Measurements from ENCODE around the gene TMEM273. TPM values are rescaled to one million over a fixed set of nuclear protein-coding genes. Genes with fewer than 3 reads are reported as not detected.

TMEM273 gene
- total RNA-seq, 1 donor from 2014 or later = not detected

DNA sequence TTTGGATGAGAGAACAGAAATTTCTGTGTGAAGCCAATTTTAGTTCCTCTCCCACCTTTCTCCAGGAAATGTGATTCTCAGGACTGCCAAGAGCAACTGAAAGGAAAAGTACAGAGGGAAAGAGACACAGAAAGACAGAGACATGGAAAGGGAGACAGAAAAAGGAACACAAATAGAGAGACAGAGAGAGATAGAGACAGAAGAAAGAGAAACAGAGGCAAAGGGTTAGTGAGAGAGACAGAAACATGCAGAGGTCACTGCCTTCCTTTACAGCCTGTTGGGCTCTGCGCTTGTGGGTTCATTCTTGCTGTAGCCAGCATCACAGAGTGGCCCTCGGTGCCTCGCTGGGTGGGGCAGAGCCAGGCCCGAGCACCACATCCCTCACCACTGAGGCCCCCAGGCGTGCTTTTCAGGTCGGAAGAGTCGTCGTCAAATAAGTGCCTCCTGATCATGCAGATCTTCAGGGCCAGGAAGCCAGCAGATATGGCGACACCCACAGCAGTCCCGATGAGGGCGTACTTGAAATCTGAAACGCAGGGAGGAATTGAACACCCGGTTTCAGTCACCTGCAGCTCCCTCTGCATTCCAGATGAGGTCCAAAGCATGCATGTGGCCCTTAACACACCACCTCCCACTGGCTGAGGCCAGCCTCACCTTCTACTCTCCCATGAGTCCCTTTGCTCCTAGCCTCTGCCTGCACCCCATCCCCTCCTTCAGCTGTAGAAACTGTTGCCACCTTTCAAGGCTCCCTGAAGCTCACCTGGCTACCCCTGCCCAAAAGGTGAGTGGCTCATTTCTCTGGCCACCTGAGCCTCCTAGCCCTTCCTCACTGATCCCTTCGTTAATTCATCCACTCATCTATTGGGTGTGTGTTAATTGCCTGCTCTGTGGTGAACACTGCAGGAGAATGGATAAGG, 21.4 kb downstream of the TMEM273 start:
- DNase-seq (ENCODE audit: low read depth) = no peak
- TF ChIP-seq, protein P1, sequence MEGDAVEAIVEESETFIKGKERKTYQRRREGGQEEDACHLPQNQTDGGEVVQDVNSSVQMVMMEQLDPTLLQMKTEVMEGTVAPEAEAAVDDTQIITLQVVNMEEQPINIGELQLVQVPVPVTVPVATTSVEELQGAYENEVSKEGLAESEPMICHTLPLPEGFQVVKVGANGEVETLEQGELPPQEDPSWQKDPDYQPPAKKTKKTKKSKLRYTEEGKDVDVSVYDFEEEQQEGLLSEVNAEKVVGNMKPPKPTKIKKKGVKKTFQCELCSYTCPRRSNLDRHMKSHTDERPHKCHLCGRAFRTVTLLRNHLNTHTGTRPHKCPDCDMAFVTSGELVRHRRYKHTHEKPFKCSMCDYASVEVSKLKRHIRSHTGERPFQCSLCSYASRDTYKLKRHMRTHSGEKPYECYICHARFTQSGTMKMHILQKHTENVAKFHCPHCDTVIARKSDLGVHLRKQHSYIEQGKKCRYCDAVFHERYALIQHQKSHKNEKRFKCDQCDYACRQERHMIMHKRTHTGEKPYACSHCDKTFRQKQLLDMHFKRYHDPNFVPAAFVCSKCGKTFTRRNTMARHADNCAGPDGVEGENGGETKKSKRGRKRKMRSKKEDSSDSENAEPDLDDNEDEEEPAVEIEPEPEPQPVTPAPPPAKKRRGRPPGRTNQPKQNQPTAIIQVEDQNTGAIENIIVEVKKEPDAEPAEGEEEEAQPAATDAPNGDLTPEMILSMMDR (IDR thresholded peaks at IDR 0.05; ENCODE audit: insufficient read depth, low read length, severe bottlenecking) = no peak

DNA sequence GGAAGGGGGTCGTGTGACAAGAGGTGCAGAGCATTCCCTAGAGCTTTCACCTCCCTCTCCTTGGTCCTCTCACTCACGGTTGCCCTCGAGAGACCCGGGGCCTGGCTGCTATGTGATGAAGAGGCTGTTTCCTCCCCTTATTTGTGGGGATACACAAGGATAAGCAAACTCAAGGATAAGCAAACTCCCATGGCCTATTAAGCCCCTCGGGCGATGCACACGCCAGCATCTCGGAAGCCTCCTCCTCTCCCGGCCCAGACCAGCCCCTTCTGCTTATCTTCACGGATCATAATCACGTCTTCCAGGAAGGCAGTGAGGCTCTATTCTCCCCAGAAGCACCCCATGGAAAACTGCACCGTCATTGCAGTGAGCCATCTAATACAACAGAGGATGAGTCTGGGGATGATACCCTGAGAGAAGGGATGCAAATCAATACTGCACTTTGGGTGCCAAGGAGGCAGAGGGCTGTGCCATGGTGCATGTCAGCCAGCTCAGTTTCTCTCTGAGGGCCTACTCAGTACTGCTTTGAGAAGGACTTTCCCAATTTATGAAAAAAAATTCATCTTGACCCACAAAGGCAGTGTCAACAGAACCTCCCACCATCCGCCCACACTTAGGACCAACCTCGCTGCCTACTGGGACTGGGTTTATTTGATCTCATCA, 22.2 kb downstream of the TMEM273 start:
- TF ChIP-seq, protein P1 (IDR thresholded peaks at IDR 0.05; ENCODE audit: insufficient read depth, low read length, severe bottlenecking) = no peak

More for the DNA sequence above, 21.4 kb downstream of the TMEM273 start:
- no peak for FAIRE-seq
- Histone ChIP-seq H3K4me3 (ENCODE audit: low read depth, low read length) (no peak overlapping the region), H3K36me3 (ENCODE audit: control insufficient read depth, insufficient read depth, low read length) (no peaks in the 10 kb centered on the region), H3K27me3 (ENCODE audit: control insufficient read depth, insufficient read depth, low read length) (peaks cover 2% of the 10 kb centered on the region)

DNA sequence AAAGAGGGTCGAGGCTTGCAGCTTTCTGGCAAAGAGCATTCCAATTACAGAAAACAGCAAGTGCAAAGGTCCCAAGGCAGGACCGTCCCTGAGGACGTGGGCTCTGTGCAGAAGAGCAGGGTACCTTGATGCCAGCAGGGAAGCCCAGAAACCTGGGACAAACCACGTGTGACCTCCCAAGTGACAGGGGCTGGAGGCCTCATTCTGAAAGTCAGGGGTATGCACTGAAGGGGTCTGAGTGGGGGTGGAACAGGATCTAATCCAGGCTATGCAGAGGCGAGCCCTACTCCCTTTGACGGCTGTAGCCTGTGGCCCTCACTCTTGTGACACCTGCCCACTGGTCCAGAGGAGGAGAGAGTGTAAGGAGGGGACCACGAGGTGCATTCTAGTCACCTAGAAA, 22.9 kb downstream of the TMEM273 start:
- DNase-seq (ENCODE audit: low read depth) (no peak), FAIRE-seq (no peak)
- H3K27me3 ChIP-seq (ENCODE audit: control insufficient read depth, insufficient read depth, low read length) = peaks cover 2% of the 10 kb centered on the region
- TF ChIP-seq, protein P1 (IDR thresholded peaks at IDR 0.05; ENCODE audit: insufficient read depth, low read length, severe bottlenecking) = no peak
- no peaks in the 10 kb centered on the region for H3K36me3 ChIP-seq (ENCODE audit: control insufficient read depth, insufficient read depth, low read length)
- H3K4me3 ChIP-seq (ENCODE audit: low read depth, low read length) = no peak overlapping the region

More for the DNA sequence above, 22.2 kb downstream of the TMEM273 start:
- DNase-seq (ENCODE audit: low read depth) = no peak
- no peak overlapping the region for H3K4me3 ChIP-seq (ENCODE audit: low read depth, low read length)
- no peak for FAIRE-seq
- no peaks in the 10 kb centered on the region for H3K36me3 ChIP-seq (ENCODE audit: control insufficient read depth, insufficient read depth, low read length)
- peaks cover 2% of the 10 kb centered on the region for H3K27me3 ChIP-seq (ENCODE audit: control insufficient read depth, insufficient read depth, low read length)

DNA sequence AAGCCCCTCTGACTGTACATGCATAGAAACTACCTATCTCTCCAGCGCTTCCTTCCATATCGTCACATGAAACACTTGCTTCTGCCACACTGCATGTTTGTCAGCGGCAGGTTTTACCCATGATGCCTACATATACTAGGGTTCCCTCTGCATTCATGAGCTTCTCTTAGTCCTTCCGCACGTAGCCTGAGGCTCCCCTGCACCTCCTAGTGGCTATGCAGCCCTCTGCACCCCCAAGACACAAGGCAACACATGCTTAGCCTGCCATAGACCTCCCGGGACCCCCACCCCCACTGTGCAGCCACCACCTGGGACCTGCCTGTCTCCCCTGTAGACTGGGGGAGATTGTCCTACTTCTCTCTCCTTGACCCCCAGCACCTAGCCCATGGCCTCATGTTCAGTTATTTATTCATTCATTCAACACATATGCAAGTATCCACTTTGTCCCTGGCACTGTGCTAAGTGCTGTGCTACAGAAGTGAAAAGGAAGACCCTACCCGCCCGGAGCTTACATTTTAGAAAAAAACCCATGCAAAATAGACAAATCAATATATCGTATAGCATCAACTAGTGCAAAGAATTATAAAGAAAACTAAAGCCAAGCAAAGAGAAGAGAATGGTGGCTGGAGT, 23.5 kb downstream of the TMEM273 start:
- TF ChIP-seq, protein P1 (IDR thresholded peaks at IDR 0.05; ENCODE audit: insufficient read depth, low read length, severe bottlenecking) = peak; percentile 60
- no peak for FAIRE-seq
- Histone ChIP-seq H3K36me3 (ENCODE audit: control insufficient read depth, insufficient read depth, low read length) (no peaks in the 10 kb centered on the region), H3K4me3 (ENCODE audit: low read depth, low read length) (no peak overlapping the region), H3K27me3 (ENCODE audit: control insufficient read depth, insufficient read depth, low read length) (peaks cover 2% of the 10 kb centered on the region)
- peak; percentile 21 for DNase-seq (ENCODE audit: low read depth)

DNA sequence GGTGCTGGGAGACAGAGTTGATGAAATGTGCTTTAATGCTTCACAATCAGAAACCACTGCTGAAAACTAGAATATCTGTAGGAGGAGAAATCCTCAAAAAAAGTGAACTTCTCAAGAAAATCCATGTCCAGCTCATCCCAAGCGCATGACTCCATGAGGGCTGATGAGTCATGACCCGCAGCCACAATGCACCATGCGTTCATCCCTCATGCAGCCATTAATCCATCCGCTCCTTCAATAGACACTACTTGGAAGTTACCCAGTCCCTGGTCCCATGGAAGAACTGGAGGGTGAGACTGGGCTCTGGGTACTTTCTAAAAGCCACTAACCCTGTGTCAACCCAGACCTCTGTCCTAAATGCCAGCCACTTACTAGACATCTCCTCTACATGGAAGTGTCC, 24.4 kb downstream of the TMEM273 start:
- FAIRE-seq = no peak
- no peak for DNase-seq (ENCODE audit: low read depth)
- peaks cover 2% of the 10 kb centered on the region for H3K27me3 ChIP-seq (ENCODE audit: control insufficient read depth, insufficient read depth, low read length)
- H3K4me3 ChIP-seq (ENCODE audit: low read depth, low read length) = no peak overlapping the region
- TF ChIP-seq, protein P1 (IDR thresholded peaks at IDR 0.05; ENCODE audit: insufficient read depth, low read length, severe bottlenecking) = no peak
- H3K36me3 ChIP-seq (ENCODE audit: control insufficient read depth, insufficient read depth, low read length) = no peaks in the 10 kb centered on the region

Data from bronchial epithelial cell (primary cell).